CD4-positive, CD25-positive, alpha-beta regulatory T cell (primary cell): ENCODE data around the gene GFPT2. TPM values are rescaled to one million over a fixed set of nuclear protein-coding genes. Genes with fewer than 3 reads are reported as not detected.

Source experiments
- ATAC-seq, 2 donors: fragments of 150-1000 bp; cut with Tn5 transposase; one replicate each; pipeline ENCODE4 v1.10.0; 2021; ENCODE audit warnings: low read depth in 2 of 2, moderate number of reproducible peaks in 2 of 2, moderate library complexity in 1 of 2
- DNase-seq, 3 donors: peaks; one replicate each; pipeline versions ENCODE4 v3.0.0 to v3.0.0-alpha.2; 2012 to 2022; ENCODE audit warnings: mixed read lengths in 1 of 3
- H3K27ac ChIP-seq: one replicate; pipeline ENCODE4 v1.7.0; 2013; ENCODE audit warnings: mild to moderate bottlenecking, low read length; ENCODE audit not compliant: insufficient read depth, poor library complexity, severe bottlenecking
- H3K27me3 ChIP-seq: one replicate; pipeline ENCODE4 v1.7.0; 2013; ENCODE audit warnings: low read length; ENCODE audit not compliant: control insufficient read depth, insufficient read depth
- H3K36me3 ChIP-seq: one replicate; pipeline ENCODE4 v1.7.0; 2013; ENCODE audit warnings: mild to moderate bottlenecking, low read length, moderate library complexity; ENCODE audit not compliant: control insufficient read depth, insufficient read depth
- H3K4me1 ChIP-seq: 2 replicates; pipeline ENCODE4 v1.7.0; 2013; ENCODE audit warnings: mild to moderate bottlenecking, low read length; ENCODE audit not compliant: insufficient read depth, control insufficient read depth, poor library complexity, severe bottlenecking
- H3K4me3 ChIP-seq: one replicate; pipeline ENCODE4 v1.7.0; 2013; ENCODE audit warnings: low read depth, mild to moderate bottlenecking, low read length, moderate library complexity
- H3K9me3 ChIP-seq, 2 experiments: 1 replicate in 1 of 2; 2 replicates in 1 of 2; pipeline ENCODE4 v1.7.0; 2013; ENCODE audit warnings: low read length in 2 of 2, mild to moderate bottlenecking in 1 of 2, moderate library complexity in 1 of 2; ENCODE audit not compliant: control insufficient read depth in 2 of 2
- H3K27ac Mint-ChIP-seq, 3 donors: one replicate each; pipeline ENCODE4 v1.8.0; 2020 to 2022; ENCODE audit warnings: mild to moderate bottlenecking in 3 of 3, mixed read lengths in 3 of 3, moderate library complexity in 2 of 3
- H3K27me3 Mint-ChIP-seq: one replicate; pipeline ENCODE4 v1.8.0; 2022; ENCODE audit warnings: mild to moderate bottlenecking, mixed read lengths
- H3K36me3 Mint-ChIP-seq: one replicate; pipeline ENCODE4 v1.8.0; 2020; ENCODE audit warnings: mixed read lengths
- H3K4me1 Mint-ChIP-seq, 4 donors: one replicate each; pipeline ENCODE4 v1.8.0; 2020 to 2022; ENCODE audit warnings: mixed read lengths in 4 of 4, mild to moderate bottlenecking in 1 of 4
- H3K4me3 Mint-ChIP-seq, 4 donors: one replicate each; pipeline ENCODE4 v1.8.0; 2020 to 2022; ENCODE audit warnings: mild to moderate bottlenecking in 4 of 4, mixed read lengths in 4 of 4, moderate library complexity in 3 of 4
- H3K9me3 Mint-ChIP-seq, 7 donors: one replicate each; pipeline ENCODE4 v1.8.0; 2020 to 2022; ENCODE audit warnings: mixed read lengths in 7 of 7, mild to moderate bottlenecking in 3 of 7, moderate library complexity in 2 of 7
- polyA plus RNA-seq, 4 donors: library from polyadenylated mRNA; unstranded; fragments of 300-500 nt; fragmentation: Illumina TruSeq; gene quantifications; one replicate each; pipeline ENCODE4 v1.2.3, GENCODE V29; 2021
- total RNA-seq: library from RNA; stranded (reverse); gene quantifications from one replicate; pipeline ENCODE4 v1.2.3, GENCODE V29; 2022

GFPT2 gene
- total and polyA plus RNA-seq, 5 donors from 2014 or later: 0.16 TPM; not detected in 4

- Mint-ChIP-seq H3K4me3 (no peak overlapping the region), H3K36me3 (no peaks in the 10 kb centered on the region), H3K27me3 (peaks cover 5% of the 10 kb centered on the region), H3K4me1 (no peaks in the 10 kb centered on the region), H3K27ac (no peak overlapping the region), H3K9me3 (peaks cover 0 to 1% (median 0%) of the 10 kb centered on the region in 7 donors)
- H3K9me3 ChIP-seq: no peaks in the 10 kb centered on the region
- H3K27ac ChIP-seq: no peak overlapping the region
- no peak for DNase-seq
- H3K36me3 ChIP-seq: no peaks in the 10 kb centered on the region
- H3K4me3 ChIP-seq: no peak overlapping the region
- no peak for ATAC-seq
- no peaks in the 10 kb centered on the region for H3K4me1 ChIP-seq
- H3K27me3 ChIP-seq: no peaks in the 10 kb centered on the region
Measured at GRCh38 chr5:180394031-180394636, 41.0 kb upstream of the GFPT2 start.

GRCh38 chr5:180391276-180391675 is 38.1 kb upstream of the GFPT2 start:
- H3K36me3 Mint-ChIP-seq: no peaks in the 10 kb centered on the region
- H3K27me3 Mint-ChIP-seq: peaks cover 5% of the 10 kb centered on the region
- H3K9me3 ChIP-seq: no peaks in the 10 kb centered on the region
- no peak for ATAC-seq
- H3K4me3 Mint-ChIP-seq: no peak overlapping the region
- H3K27ac ChIP-seq: no peak overlapping the region
- no peak overlapping the region for H3K4me3 ChIP-seq
- H3K36me3 ChIP-seq: no peaks in the 10 kb centered on the region
- H3K27me3 ChIP-seq: no peaks in the 10 kb centered on the region
- H3K27ac Mint-ChIP-seq: no peak overlapping the region
- no peak for DNase-seq
- H3K9me3 Mint-ChIP-seq: no peaks in the 10 kb centered on the region
- H3K4me1 Mint-ChIP-seq: no peaks in the 10 kb centered on the region
- H3K4me1 ChIP-seq: no peaks in the 10 kb centered on the region

GRCh38 chr5:180390441-180391190 is 37.5 kb upstream of the GFPT2 start:
- Mint-ChIP-seq H3K4me3 (no peak overlapping the region), H3K9me3 (no peaks in the 10 kb centered on the region), H3K4me1 (no peaks in the 10 kb centered on the region), H3K27ac (no peak overlapping the region), H3K36me3 (no peaks in the 10 kb centered on the region), H3K27me3 (peaks cover 3% of the 10 kb centered on the region)
- no peak for DNase-seq
- Histone ChIP-seq H3K36me3 (no peaks in the 10 kb centered on the region), H3K9me3 (no peaks in the 10 kb centered on the region), H3K4me1 (no peaks in the 10 kb centered on the region), H3K4me3 (no peak overlapping the region), H3K27ac (no peak overlapping the region), H3K27me3 (no peaks in the 10 kb centered on the region)
- ATAC-seq: no peak

GRCh38 chr5:180389252-180390101 is 36.3 kb upstream of the GFPT2 start:
- H3K4me3 ChIP-seq: no peak overlapping the region
- Mint-ChIP-seq H3K36me3 (no peaks in the 10 kb centered on the region), H3K4me1 (no peaks in the 10 kb centered on the region), H3K4me3 (no peak overlapping the region), H3K9me3 (no peaks in the 10 kb centered on the region), H3K27me3 (no peaks in the 10 kb centered on the region), H3K27ac (no peak overlapping the region)
- DNase-seq: no peak
- H3K27ac ChIP-seq: no peak overlapping the region
- no peaks in the 10 kb centered on the region for H3K36me3 ChIP-seq
- H3K9me3 ChIP-seq: no peaks in the 10 kb centered on the region
- ATAC-seq: no peak
- no peaks in the 10 kb centered on the region for H3K27me3 ChIP-seq
- no peaks in the 10 kb centered on the region for H3K4me1 ChIP-seq

- Mint-ChIP-seq H3K9me3 (no peaks in the 10 kb centered on the region), H3K27me3 (no peaks in the 10 kb centered on the region), H3K36me3 (no peaks in the 10 kb centered on the region), H3K27ac (no peak overlapping the region), H3K4me3 (no peak overlapping the region), H3K4me1 (no peaks in the 10 kb centered on the region)
- no peak overlapping the region for H3K27ac ChIP-seq
- DNase-seq (no peak), ATAC-seq (no peak)
- no peaks in the 10 kb centered on the region for H3K36me3 ChIP-seq
- H3K27me3 ChIP-seq: no peaks in the 10 kb centered on the region
- H3K4me3 ChIP-seq: no peak overlapping the region
- H3K4me1 ChIP-seq: no peaks in the 10 kb centered on the region
- no peaks in the 10 kb centered on the region for H3K9me3 ChIP-seq
Measured at GRCh38 chr5:180387798-180388197, 34.7 kb upstream of the GFPT2 start.

- Mint-ChIP-seq H3K27me3 (no peaks in the 10 kb centered on the region), H3K9me3 (no peaks in the 10 kb centered on the region), H3K27ac (no peak overlapping the region), H3K36me3 (no peaks in the 10 kb centered on the region), H3K4me1 (no peaks in the 10 kb centered on the region), H3K4me3 (no peak overlapping the region)
- no peaks in the 10 kb centered on the region for H3K9me3 ChIP-seq
- H3K36me3 ChIP-seq: no peaks in the 10 kb centered on the region
- H3K4me1 ChIP-seq: no peaks in the 10 kb centered on the region
- no peak overlapping the region for H3K4me3 ChIP-seq
- DNase-seq (no peak), ATAC-seq (no peak)
- H3K27ac ChIP-seq: no peak overlapping the region
- no peaks in the 10 kb centered on the region for H3K27me3 ChIP-seq
Measured at GRCh38 chr5:180382926-180383325, 29.8 kb upstream of the GFPT2 start.

GRCh38 chr5:180381851-180382480 is 28.8 kb upstream of the GFPT2 start:
- H3K4me1 Mint-ChIP-seq: no peaks in the 10 kb centered on the region
- no peaks in the 10 kb centered on the region for H3K9me3 ChIP-seq
- H3K4me3 ChIP-seq: no peak overlapping the region
- H3K36me3 Mint-ChIP-seq: no peaks in the 10 kb centered on the region
- no peaks in the 10 kb centered on the region for H3K36me3 ChIP-seq
- no peak overlapping the region for H3K27ac Mint-ChIP-seq
- no peak for ATAC-seq
- no peaks in the 10 kb centered on the region for H3K27me3 ChIP-seq
- no peaks in the 10 kb centered on the region for H3K27me3 Mint-ChIP-seq
- DNase-seq: no peak
- no peak overlapping the region for H3K4me3 Mint-ChIP-seq
- no peaks in the 10 kb centered on the region for H3K9me3 Mint-ChIP-seq
- no peaks in the 10 kb centered on the region for H3K4me1 ChIP-seq
- H3K27ac ChIP-seq: no peak overlapping the region
